MCF 10A (cell line): ENCODE measurements around the gene KCNJ5. TPM values are rescaled to one million over a fixed set of nuclear protein-coding genes. Genes with fewer than 3 reads are reported as not detected.

ENCODE experiments used
- BruUV-seq: library from RNA; stranded (reverse); fragments of 400-500 nt; replicated peaks from 2 replicates; lab custom pipeline; 2021; lab: Mats Ljungman, UMichigan
- CTCF ChIA-PET: fragments of 300-600 bp; sonication (Branson Sonifier 250); formaldehyde crosslinking; extraction: SDS; loops from one replicate; lab custom pipeline; 2021; ENCODE audit warnings: antibody characterized with exemption, inconsistent platforms; lab: Yijun Ruan, JAX
- POLR2A ChIA-PET: fragments of 300-600, 350-650 bp; sonication (Branson Sonifier 250); formaldehyde crosslinking; extraction: SDS; loops from one replicate; lab custom pipeline; 2020; ENCODE audit warnings: antibody characterized with exemption, inconsistent platforms; lab: Yijun Ruan, JAX
- DNase-seq: peaks from one replicate; pipeline ENCODE4 v3.0.0-alpha.2; 2018; ENCODE audit not compliant: unreplicated experiment
- H3K27ac Mint-ChIP-seq: one replicate; pipeline ENCODE4 v1.8.0; 2022; ENCODE audit warnings: mild to moderate bottlenecking, low read depth, mixed read lengths; ENCODE audit not compliant: unreplicated experiment
- H3K27me3 Mint-ChIP-seq: one replicate; pipeline ENCODE4 v1.8.0; 2022; ENCODE audit warnings: mixed read lengths; ENCODE audit not compliant: insufficient read depth, unreplicated experiment
- H3K36me3 Mint-ChIP-seq: one replicate; pipeline ENCODE4 v1.8.0; 2022; ENCODE audit warnings: mild to moderate bottlenecking, moderate library complexity, mixed read lengths; ENCODE audit not compliant: insufficient read depth, unreplicated experiment
- H3K4me1 Mint-ChIP-seq: one replicate; pipeline ENCODE4 v1.8.0; 2022; ENCODE audit warnings: mixed read lengths; ENCODE audit not compliant: insufficient read depth, unreplicated experiment
- H3K4me3 Mint-ChIP-seq: one replicate; pipeline ENCODE4 v1.8.0; 2022; ENCODE audit warnings: mild to moderate bottlenecking, moderate library complexity, mixed read lengths; ENCODE audit not compliant: unreplicated experiment
- H3K9me3 Mint-ChIP-seq: one replicate; pipeline ENCODE4 v1.8.0; 2022; ENCODE audit warnings: mixed read lengths; ENCODE audit not compliant: unreplicated experiment
- CTCF ChIP-seq: fragments of 200-600 bp; IDR thresholded peaks from one replicate; pipeline ENCODE4 v1.8.0; 2022; ENCODE audit warnings: antibody characterized with exemption, mild to moderate bottlenecking; ENCODE audit not compliant: unreplicated experiment
- intact Hi-C: fragments of 100-400 bp; cut with micrococcal nuclease; formaldehyde crosslinking; loops from 2 replicates; pipeline ENCODE4 v1.14.1; 2022
- total RNA-seq: library from RNA; stranded (reverse); gene quantifications from 2 replicates; pipeline ENCODE4 v1.2.3, GENCODE V29; 2022

The KCNJ5 gene
- total RNA-seq, 1 experiment from 2014 or later: not detected

GRCh38 chr11:128968916-128969315 is 77.8 kb downstream of the KCNJ5 start:
- Mint-ChIP-seq H3K9me3 (no peaks in the 10 kb centered on the region), H3K4me1 (no peaks in the 10 kb centered on the region), H3K27me3 (no peaks in the 10 kb centered on the region), H3K36me3 (peaks cover 59% of the 10 kb centered on the region), H3K27ac (no peak overlapping the region), H3K4me3 (no peak overlapping the region)
- no peak for TF ChIP-seq CTCF
- intact Hi-C loops: no loop called here
- ChIA-PET CTCF (interaction anchor here (0.5 kb wide), 1 partner anchor 19 kb away, joined by 4 read pairs; no protein-coding TSS in a partner anchor), POLR2A (no interaction called here)
- no peak for DNase-seq
- no TSS peak for BruUV-seq

Other genes starting within 250 kb of the KCNJ5 start
- gene FLI1, start 197.3 kb upstream of the KCNJ5 start, total RNA-seq: 3.6 and 5.6 TPM in 2 replicates
- not detected in 2 replicates for gene KCNJ1, start 24.1 kb upstream of the KCNJ5 start, total RNA-seq
- gene TP53AIP1, start 51.5 kb downstream of the KCNJ5 start, total RNA-seq: 4.5 and 5.8 TPM in 2 replicates